ENCODE data around the gene SMIM38. TPM values are rescaled to one million over a fixed set of nuclear protein-coding genes. Genes with fewer than 3 reads are reported as not detected.

The SMIM38 gene
- total RNA-seq, 1 experiment from 2014 or later = 0.09 TPM

GRCh38 chr11:69156235-69156639 is 502 bp downstream of the SMIM38 start:
- H4K5ac ChIP-seq (ENCODE audit: insufficient read length, low read depth, low read length) = no peak overlapping the region
- H2AK5ac ChIP-seq (ENCODE audit: insufficient read length, low read length) = no peak overlapping the region
- no CpG with 5 or more reads among the region's 13 CpGs for WGBS (ENCODE audit: extremely low coverage, insufficient read length, low lambda C conversion rate)
- H3K79me2 ChIP-seq (ENCODE audit: insufficient read depth, low read length) = no peaks in the 10 kb centered on the region
- no peak overlapping the region for H3K14ac ChIP-seq (ENCODE audit: insufficient read depth, low read length)
- no peak overlapping the region for H2BK15ac ChIP-seq (ENCODE audit: low read depth, low read length)
- no peak overlapping the region for H4K91ac ChIP-seq (ENCODE audit: insufficient read length, low read depth, low read length)
- H2BK120ac ChIP-seq (ENCODE audit: low read depth, low read length, poor library complexity, severe bottlenecking) = no peak overlapping the region
- H2BK20ac ChIP-seq (ENCODE audit: low read depth, low read length, poor library complexity, severe bottlenecking) = no peak overlapping the region
- no peak overlapping the region for H3T11ph ChIP-seq (ENCODE audit: low read length)
- H3K4me3 Mint-ChIP-seq = no peak overlapping the region
- no peak overlapping the region for H3K4me2 ChIP-seq (ENCODE audit: insufficient read depth, insufficient read length, low read length)
- H3K27me3 ChIP-seq (ENCODE audit: insufficient read depth, low read length) = no peaks in the 10 kb centered on the region
- no peak overlapping the region for H3K56ac ChIP-seq (ENCODE audit: insufficient read length, low read depth, low read length)
- DNase-seq = no peak
- no peak overlapping the region for H3K9ac ChIP-seq (ENCODE audit: extremely low read depth, insufficient read length, low read length)
- H3K23ac ChIP-seq (ENCODE audit: insufficient read length, low read depth, low read length) = no peak overlapping the region
- no peak for TF ChIP-seq CTCF (conservative IDR thresholded peaks at IDR 0.05)
- no peaks in the 10 kb centered on the region for H3K9me3 Mint-ChIP-seq
- H3K36me3 Mint-ChIP-seq (ENCODE audit: insufficient read depth in 1 of 3, low read depth in 3 of 3) = no peaks in the 10 kb centered on the region; a peak in 1 of 7 replicates
- H3K4ac ChIP-seq (ENCODE audit: low read depth, low read length) = no peak overlapping the region
- H3K27me3 Mint-ChIP-seq (ENCODE audit: low read depth) = peaks cover 9% of the 10 kb centered on the region
- no peaks in the 10 kb centered on the region for H3K79me1 ChIP-seq (ENCODE audit: insufficient read depth, low read depth, low read length, poor library complexity, severe bottlenecking)
- H2AFZ ChIP-seq (ENCODE audit: low read length) = no peak overlapping the region
- H3K23me2 ChIP-seq (ENCODE audit: insufficient read length, low read depth, low read length, poor library complexity, severe bottlenecking) = no peaks in the 10 kb centered on the region
- H3K27ac ChIP-seq (ENCODE audit: insufficient read length, low read depth, low read length) = no peak overlapping the region
- peaks cover 24 to 29% of the 10 kb centered on the region in 2 experiments for H3K4me1 Mint-ChIP-seq
- H3K9me3 ChIP-seq (ENCODE audit: control insufficient read depth, low read depth, low read length) = no peaks in the 10 kb centered on the region
- peak overlapping the region in 1 of 3 experiments; percentile 86; a peak in 2 of 7 replicates for H3K27ac Mint-ChIP-seq
- H2BK5ac ChIP-seq (ENCODE audit: insufficient read length, low read length) = no peak overlapping the region
- no peak overlapping the region for H2BK12ac ChIP-seq (ENCODE audit: insufficient read length, low read depth, low read length)
- no peaks in the 10 kb centered on the region for H4K20me1 ChIP-seq (ENCODE audit: control insufficient read depth, insufficient read depth, insufficient read length)
- H3K18ac ChIP-seq (ENCODE audit: insufficient read length, low read depth, low read length) = no peak overlapping the region
- no peaks in the 10 kb centered on the region; the same call in 1 of the 2 replicates for H3K4me1 ChIP-seq (ENCODE audit: insufficient read depth, low read length)
- no peak overlapping the region for H4K8ac ChIP-seq (replicated peaks; ENCODE audit: insufficient read length, low read depth, low read length)

Data from H9 (cell line).